Esophagus squamous epithelium (tissue), 5 donors: ENCODE results near the gene FN3K. TPM values are rescaled to one million over a fixed set of nuclear protein-coding genes. Genes with fewer than 3 reads are reported as not detected.
A peak's percentile ranks its signal among the peaks of the same experiment; 100 is the strongest.

Source experiments
- DNase-seq: peaks from one replicate; lab custom pipeline; 2025; lab: John Stamatoyannopoulos, UW
- H3K27ac ChIP-seq, 4 donors: fragments of 200-600 bp; sonication (generic); one replicate each; pipeline ENCODE4 v1.5.1; 2016 to 2019; ENCODE audit warnings: mild to moderate bottlenecking in 1 of 4
- H3K27me3 ChIP-seq, 4 donors: fragments of 200-600 bp; sonication (generic); 1 replicate in 3 of 4; 2 replicates in 1 of 4; pipeline versions ENCODE4 v1.5.1 to v1.6.0; 2017 to 2021; ENCODE audit warnings: antibody characterized with exemption in 1 of 4
- H3K36me3 ChIP-seq, 3 donors: fragments of 200-600 bp; sonication (generic); one replicate each; pipeline ENCODE4 v1.5.1; 2016 to 2019
- H3K4me1 ChIP-seq, 3 donors: fragments of 200-600 bp; sonication (generic); one replicate each; pipeline ENCODE4 v1.5.1; 2017 to 2019
- H3K4me3 ChIP-seq, 4 donors: fragments of 200-600 bp; sonication (generic); 1 replicate in 3 of 4; 2 replicates in 1 of 4; pipeline ENCODE4 v1.5.1; 2016 to 2019; ENCODE audit warnings: mild to moderate bottlenecking in 2 of 4, moderate library complexity in 1 of 4
- H3K9me3 ChIP-seq, 3 donors: fragments of 200-600 bp; sonication (generic); one replicate each; pipeline ENCODE4 v1.5.1; 2016 to 2019
- POLR2A ChIP-seq, 4 donors: fragments of 450-650 bp; IDR thresholded peaks; one replicate each; pipeline ENCODE4 v1.6.1; 2017; ENCODE audit warnings: antibody characterized with exemption in 4 of 4, mild to moderate bottlenecking in 4 of 4, moderate library complexity in 3 of 4
- WGBS, 2 donors: methylation state at CpG; one replicate each; pipeline ENCODE4 v1.1.5; 2018; 5-methylcytosine and 5-hydroxymethylcytosine counted together
- intact Hi-C: fragments of 100-400 bp; cut with DNase I; formaldehyde crosslinking; loops from one replicate; pipeline ENCODE4 v1.15.0; 2022
- total RNA-seq, 4 donors: library from RNA; depleted of rRNA; stranded (reverse); fragments of >200 nt; gene quantifications; one replicate each; pipeline ENCODE4 v1.1.0, GENCODE V29; 2016
- TF ChIP-seq, protein P1 (sequence below), 6 experiments: fragments of 450-650 bp in 4 of 6; fragments of 200-600 bp in 2 of 6; sonication (generic) in 2 of 6; IDR thresholded peaks; one replicate each; pipeline ENCODE4 v1.5.1; 2016 to 2019; ENCODE audit warnings: antibody characterized with exemption in 6 of 6, mild to moderate bottlenecking in 4 of 6, moderate library complexity in 4 of 6
- donor health status: DM: yes; HTN: yes; CAD: no.

FN3K gene
- total RNA-seq, 4 donors from 2014 or later = 0.44 to 10.2 (median 2.3) TPM; not detected in 1

DNA sequence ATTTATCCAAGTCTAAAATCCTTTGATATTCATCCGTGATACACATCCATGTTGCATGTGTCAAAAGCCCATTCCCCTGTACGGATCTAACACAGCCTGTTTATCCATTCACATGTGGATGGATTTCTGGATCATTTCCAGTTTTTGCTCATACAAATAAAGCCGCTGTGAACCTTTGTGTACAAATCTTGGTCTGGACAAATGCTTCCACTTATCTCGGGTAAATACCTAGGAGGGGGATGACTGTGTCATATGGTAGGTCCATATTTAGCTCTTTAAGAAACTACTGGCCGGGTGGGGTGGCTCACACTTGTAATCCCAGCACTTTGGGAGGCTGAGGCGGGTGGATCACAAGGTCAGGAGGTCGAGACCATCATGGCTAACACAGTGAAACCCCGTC lies 10.1 kb downstream of the FN3K start:
- H3K4me3 ChIP-seq = no peak overlapping the region
- H3K36me3 ChIP-seq = peaks cover 0 to 30% (median 10%) of the 10 kb centered on the region in 3 donors
- peaks cover 0 to 9% (median 0%) of the 10 kb centered on the region in 3 donors for H3K9me3 ChIP-seq
- intact Hi-C loops = no loop called here
- WGBS, 2 donors = 72 to 79% methylated on average over 8 of the region's 8 CpGs
- H3K27ac ChIP-seq = no peak overlapping the region
- H3K4me1 ChIP-seq = no peaks in the 10 kb centered on the region
- TF ChIP-seq POLR2A (IDR thresholded peaks at IDR 0.05) = no peak
- TF ChIP-seq, protein P1, sequence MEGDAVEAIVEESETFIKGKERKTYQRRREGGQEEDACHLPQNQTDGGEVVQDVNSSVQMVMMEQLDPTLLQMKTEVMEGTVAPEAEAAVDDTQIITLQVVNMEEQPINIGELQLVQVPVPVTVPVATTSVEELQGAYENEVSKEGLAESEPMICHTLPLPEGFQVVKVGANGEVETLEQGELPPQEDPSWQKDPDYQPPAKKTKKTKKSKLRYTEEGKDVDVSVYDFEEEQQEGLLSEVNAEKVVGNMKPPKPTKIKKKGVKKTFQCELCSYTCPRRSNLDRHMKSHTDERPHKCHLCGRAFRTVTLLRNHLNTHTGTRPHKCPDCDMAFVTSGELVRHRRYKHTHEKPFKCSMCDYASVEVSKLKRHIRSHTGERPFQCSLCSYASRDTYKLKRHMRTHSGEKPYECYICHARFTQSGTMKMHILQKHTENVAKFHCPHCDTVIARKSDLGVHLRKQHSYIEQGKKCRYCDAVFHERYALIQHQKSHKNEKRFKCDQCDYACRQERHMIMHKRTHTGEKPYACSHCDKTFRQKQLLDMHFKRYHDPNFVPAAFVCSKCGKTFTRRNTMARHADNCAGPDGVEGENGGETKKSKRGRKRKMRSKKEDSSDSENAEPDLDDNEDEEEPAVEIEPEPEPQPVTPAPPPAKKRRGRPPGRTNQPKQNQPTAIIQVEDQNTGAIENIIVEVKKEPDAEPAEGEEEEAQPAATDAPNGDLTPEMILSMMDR (IDR thresholded peaks at IDR 0.05) = no peak
- no peak for DNase-seq
- no peaks in the 10 kb centered on the region for H3K27me3 ChIP-seq

DNA sequence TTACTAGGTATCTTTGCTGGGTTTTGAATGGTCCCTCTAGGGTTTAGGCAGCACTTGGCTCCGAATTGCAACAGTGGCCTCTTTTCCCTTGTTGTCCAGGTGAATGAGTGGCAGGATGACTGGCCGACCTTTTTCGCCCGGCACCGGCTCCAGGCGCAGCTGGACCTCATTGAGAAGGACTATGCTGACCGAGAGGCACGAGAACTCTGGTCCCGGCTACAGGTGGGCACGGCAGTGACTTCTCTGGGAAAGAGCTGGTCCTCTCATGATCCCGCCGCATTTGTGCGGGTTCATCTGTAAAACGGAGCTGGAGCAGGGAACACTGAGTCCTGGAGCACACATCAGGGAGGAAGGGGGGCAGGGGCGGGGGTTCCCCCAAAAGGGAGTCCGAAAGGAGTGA lies 13.3 kb downstream of the FN3K start:
- Histone ChIP-seq H3K27ac (no peak overlapping the region), H3K9me3 (no peaks in the 10 kb centered on the region), H3K4me1 (peaks cover 10 to 19% (median 13%) of the 10 kb centered on the region in 3 donors), H3K27me3 (no peaks in the 10 kb centered on the region), H3K4me3 (no peak overlapping the region), H3K36me3 (no peaks in the 10 kb centered on the region)
- DNase-seq = no peak
- 91% methylated on average over 9 of the region's 16 CpGs; no CpG with 5 or more reads in 1 of the 2 donors for WGBS, 2 donors
- intact Hi-C loops = no loop called here
- TF ChIP-seq, protein P1 (IDR thresholded peaks at IDR 0.05) = no peak
- TF ChIP-seq POLR2A (IDR thresholded peaks at IDR 0.05) = no peak

DNA sequence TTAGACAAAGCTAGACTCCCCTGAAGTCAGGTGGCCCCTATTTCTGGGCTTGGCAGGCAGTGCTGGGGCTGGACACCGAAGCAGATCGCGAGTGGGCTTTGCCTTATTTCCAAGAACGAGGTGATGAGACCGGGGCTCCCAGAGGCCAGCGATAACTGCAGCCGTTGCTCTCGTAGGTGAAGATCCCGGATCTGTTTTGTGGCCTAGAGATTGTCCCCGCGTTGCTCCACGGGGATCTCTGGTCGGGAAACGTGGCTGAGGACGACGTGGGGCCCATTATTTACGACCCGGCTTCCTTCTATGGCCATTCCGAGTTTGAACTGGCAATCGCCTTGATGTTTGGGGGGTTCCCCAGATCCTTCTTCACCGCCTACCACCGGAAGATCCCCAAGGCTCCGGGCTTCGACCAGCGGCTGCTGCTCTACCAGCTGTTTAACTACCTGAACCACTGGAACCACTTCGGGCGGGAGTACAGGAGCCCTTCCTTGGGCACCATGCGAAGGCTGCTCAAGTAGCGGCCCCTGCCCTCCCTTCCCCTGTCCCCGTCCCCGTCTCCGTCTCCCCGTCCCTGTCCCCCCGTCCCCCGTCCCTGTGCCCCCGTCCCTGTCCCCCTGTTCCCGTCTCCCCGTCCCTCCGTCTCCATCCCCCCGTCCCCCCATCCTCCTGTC lies 15.0 kb downstream of the FN3K start:
- H3K9me3 ChIP-seq = no peaks in the 10 kb centered on the region
- peak overlapping the region in 1 of 4 donors; percentile 16 for H3K27ac ChIP-seq
- no peak for DNase-seq
- H3K4me1 ChIP-seq = peaks cover 15 to 35% (median 20%) of the 10 kb centered on the region in 3 donors
- no peaks in the 10 kb centered on the region for H3K27me3 ChIP-seq
- no peaks in the 10 kb centered on the region for H3K36me3 ChIP-seq
- TF ChIP-seq POLR2A (IDR thresholded peaks at IDR 0.05) = no peak
- TF ChIP-seq, protein P1 (IDR thresholded peaks at IDR 0.05) = no peak
- intact Hi-C loops = loop anchor here (5.0 to 10.0 kb wide), 3 partner anchors 46 to 156 kb away; partner anchors contain the start of gene WDR45B
- 82 to 89% methylated on average over 14 to 32 of the region's 40 CpGs for WGBS, 2 donors
- H3K4me3 ChIP-seq = no peak overlapping the region

DNA sequence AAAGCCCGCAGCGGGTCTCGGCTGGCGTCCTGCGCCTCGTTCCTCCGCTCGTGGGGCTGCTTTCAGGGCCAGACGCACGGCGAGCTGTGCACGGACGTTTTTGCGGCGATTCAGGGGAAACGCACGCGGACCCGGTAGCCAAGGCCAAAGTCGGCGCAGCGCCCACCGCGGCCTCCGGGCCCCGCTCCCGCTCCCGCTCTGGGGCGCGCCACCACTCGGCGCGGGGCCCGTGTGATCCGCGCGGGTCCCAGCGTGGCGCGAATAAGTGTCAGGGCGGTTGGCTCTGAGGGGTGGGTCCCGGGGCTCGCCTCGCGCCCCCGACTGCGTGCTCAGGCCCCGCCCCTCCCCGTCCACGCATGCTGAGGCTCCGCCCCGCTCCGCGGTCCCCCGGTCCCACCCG lies 15.8 kb downstream of the FN3K start:
- H3K9me3 ChIP-seq = no peaks in the 10 kb centered on the region
- peak overlapping the region; percentile 69 to 100 (median 98) for H3K4me3 ChIP-seq
- peaks cover 15 to 43% (median 20%) of the 10 kb centered on the region in 3 donors for H3K4me1 ChIP-seq
- TF ChIP-seq, protein P1 (IDR thresholded peaks at IDR 0.05) = no peak
- no peak for TF ChIP-seq POLR2A (IDR thresholded peaks at IDR 0.05)
- H3K27ac ChIP-seq = peak overlapping the region; percentile 69 to 94 (median 83)
- peaks cover 0 to 2% (median 0%) of the 10 kb centered on the region in 3 donors for H3K36me3 ChIP-seq
- intact Hi-C loops = loop anchor here (5.0 to 10.0 kb wide), 3 partner anchors 46 to 156 kb away; partner anchors contain the start of gene WDR45B
- DNase-seq = no peak
- H3K27me3 ChIP-seq = no peaks in the 10 kb centered on the region
- WGBS, 2 donors = no CpG with 5 or more reads among the region's 56 CpGs
